ENCODE measurements around the gene TMEM178B.

DNA sequence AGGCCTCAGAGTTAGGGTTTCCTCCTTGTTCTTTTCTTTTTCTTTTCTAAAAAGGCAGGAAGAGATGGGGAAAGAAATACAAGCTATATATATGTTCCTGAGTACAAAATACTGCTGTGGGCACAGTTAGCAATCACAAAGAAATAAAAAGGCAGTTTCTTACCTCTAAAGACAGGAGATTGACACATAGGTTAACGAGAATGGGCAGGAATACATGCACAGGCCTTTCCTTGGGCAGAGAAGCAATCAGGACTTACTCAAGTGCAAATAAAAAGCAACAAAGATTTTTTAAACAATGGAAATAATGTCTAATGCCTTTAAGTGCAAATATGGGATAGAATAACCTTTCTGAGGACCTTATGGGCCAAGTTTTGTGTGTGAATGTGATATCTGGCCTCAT, 357.8 kb downstream of the TMEM178B start:
- TF ChIP-seq, protein P1, sequence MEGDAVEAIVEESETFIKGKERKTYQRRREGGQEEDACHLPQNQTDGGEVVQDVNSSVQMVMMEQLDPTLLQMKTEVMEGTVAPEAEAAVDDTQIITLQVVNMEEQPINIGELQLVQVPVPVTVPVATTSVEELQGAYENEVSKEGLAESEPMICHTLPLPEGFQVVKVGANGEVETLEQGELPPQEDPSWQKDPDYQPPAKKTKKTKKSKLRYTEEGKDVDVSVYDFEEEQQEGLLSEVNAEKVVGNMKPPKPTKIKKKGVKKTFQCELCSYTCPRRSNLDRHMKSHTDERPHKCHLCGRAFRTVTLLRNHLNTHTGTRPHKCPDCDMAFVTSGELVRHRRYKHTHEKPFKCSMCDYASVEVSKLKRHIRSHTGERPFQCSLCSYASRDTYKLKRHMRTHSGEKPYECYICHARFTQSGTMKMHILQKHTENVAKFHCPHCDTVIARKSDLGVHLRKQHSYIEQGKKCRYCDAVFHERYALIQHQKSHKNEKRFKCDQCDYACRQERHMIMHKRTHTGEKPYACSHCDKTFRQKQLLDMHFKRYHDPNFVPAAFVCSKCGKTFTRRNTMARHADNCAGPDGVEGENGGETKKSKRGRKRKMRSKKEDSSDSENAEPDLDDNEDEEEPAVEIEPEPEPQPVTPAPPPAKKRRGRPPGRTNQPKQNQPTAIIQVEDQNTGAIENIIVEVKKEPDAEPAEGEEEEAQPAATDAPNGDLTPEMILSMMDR (conservative IDR thresholded peaks at IDR 0.05 in 1 of 2, IDR thresholded peaks at IDR 0.05 in 1 of 2; ENCODE audit: extremely low read depth in 1 of 2, insufficient read depth in 1 of 2, low read depth in 1 of 2, low read length in 2 of 2), result no peak
- TF ChIP-seq EZH2 (IDR thresholded peaks at IDR 0.05; ENCODE audit: borderline replicate concordance, low read length), result no peak
